OCI-M1 (cell line): Measurements from ENCODE around the gene SEMA3F.

Source experiments
- DNase-seq: peaks from one replicate; lab custom pipeline; 2025; lab: John Stamatoyannopoulos, UW

Gene SEMA3F

DNA sequence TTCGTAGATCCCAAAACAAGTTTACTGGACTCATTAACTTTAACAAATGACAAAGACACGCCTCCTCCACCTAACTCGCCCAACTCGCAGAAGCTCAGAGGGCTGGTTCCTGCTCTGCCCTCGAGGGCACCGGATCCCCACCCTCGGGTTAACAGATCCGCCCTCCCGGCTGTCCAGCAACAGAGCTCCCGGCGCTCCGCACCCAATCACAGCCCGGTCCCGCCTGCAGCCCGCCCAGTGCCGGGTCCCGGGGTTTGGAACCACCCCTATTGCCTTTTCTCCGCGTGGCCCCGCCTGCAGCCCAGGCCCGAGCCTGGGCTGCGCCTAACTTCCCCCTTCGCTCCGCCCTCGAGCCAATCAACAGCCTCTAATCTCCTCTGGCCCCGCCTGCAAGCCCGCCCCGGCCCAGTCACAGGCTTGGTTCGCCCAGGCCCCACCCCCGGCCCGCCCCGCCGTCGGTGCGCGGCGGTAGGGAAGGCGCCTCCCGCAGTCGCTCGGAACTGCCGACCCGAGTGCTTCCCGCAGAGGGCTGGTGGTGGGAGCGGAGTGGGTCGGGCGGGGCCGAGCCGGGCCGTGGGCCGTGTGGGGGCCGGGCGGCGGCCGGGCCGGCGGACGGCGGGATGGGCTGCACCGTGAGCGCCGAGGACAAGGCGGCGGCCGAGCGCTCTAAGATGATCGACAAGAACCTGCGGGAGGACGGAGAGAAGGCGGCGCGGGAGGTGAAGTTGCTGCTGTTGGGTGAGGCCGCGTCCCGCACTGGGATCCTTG is 80.8 kb downstream of the SEMA3F start, which contains the start of gene GNAI2:
TSS of gene GNAI2 (plus strand) at position 489 of the 768 bp plus-strand sequence. CDS start at position 621, 132 bp downstream.
- peak; percentile 97 for DNase-seq

DNA sequence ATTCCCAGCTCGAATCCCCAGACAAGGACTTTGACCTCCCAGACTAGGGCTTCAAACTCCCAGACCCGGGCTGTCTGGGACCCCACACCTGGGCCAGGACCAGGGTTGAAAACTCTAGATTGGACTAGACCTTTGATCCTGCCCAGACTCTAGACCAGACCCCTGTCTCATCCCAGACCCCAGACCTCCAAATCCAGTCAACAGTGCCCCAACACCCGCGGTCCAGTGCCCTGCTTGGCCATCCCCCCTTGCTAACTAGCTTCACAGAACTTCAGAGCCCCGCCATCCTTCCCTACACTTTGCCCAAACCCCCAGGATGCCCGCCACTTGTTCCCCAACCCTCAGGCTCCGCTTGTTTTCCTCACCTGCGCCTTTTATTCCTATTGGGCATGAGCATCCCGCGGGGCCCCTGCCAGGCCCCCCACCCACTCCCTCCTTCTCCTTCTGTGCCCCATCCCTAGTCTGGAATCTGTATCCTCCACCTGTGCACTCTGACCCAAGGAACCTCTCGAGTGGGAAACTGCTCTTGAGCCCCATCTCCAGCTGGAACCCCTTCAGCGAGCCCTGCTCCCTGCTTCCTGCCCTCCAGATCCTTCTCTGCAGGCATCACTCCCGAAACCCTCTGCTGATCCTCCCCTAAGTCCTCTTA is 81.5 kb downstream of the SEMA3F start:
- no peak for DNase-seq

DNA sequence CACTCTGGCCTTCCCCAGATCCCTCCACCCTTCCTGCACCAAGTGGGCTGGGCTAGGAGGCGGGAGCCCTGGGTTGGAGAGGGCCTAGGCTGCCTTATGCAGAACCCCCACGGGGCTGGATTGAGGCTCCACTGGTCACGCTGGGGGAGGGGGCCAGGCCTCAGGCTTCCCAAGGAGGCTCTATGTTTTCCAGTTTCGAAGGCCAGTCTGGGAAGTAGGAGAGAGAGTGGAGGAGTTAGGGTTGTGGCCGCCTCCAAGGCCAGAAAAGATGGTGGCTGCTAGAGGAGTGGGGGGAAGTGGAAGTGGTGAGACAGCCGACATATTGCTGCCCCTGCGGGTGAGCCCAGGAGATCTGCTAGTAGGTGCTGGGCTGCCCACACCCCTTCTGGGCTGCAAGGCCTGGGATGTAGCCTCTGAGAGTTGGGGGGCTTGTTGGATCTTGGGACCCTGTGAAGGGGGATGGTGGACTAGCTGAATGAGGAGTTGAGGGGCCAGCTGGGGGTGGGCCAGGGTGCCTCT is 82.1 kb downstream of the SEMA3F start:
- DNase-seq, result peak; percentile 28

DNA sequence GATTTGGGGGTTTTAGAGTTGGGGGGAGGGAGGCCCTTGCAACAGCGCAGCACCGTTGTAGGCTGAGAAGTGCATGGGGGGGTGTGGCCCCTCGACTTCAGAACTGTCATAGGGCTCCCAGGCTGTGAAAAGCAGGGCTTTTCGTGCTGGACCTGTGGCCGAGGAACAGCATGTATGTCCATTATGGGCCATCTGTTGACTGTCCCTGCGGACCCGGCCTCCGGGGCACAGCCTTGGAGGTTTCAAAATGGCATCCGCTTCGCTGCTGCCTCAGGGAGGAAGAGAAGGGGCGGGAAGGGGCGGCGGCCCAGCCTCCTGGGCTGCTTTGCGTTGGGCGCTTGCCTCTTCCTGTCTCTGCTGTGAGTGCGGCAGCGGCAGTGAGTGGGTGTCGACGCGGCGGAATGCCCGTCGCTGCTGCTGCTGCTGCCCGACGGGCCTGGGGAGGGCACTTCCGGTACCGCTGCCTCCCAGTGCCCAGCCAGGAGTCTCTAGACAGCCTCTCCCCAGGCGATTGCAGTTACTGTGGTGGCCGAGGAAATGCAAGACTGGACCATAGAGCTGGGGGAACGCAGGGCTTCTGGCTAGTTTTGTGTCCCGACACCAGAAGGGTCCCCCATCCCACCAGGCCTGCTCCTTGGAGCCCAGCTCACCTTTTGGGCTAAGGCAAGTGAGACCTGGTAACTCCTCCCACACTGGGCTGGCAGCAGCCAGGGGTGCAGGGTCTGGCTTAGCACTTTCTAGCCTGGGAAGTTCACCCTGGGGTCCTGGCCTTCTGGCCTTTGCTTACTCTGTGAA is 82.8 kb downstream of the SEMA3F start:
- DNase-seq, result peak; percentile 70

DNA sequence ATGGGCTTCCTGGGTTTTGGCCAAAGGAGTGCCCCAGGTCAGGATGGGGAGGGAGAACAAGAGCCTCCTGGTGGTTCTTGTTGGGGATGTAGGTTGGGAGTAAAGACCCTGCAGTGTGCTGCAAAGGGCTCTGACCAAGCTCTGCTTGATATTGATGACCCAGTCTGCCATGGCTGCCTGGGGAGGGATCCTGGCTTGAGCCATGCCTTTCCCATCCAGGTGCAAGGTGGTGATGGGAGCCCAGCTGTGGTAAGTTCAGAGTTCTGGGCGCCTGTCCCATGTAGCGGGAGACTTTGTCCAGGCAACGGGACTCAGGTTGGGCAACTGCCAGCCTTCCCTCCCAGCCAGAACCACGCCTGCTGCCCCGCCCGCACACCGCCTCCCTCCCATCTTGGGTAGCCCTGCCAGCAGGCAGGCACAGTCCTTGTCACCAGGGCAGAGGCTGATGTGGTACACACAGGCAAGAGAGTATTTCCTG is 83.5 kb downstream of the SEMA3F start:
- no peak for DNase-seq
